ENCODE results near the gene GPHN.
"Not testable (repeated sequence)": the region's sequence is repeated elsewhere in the genome, so short reads cannot be mapped to it uniquely, and the experiment has no call there.

GPHN gene

DNA sequence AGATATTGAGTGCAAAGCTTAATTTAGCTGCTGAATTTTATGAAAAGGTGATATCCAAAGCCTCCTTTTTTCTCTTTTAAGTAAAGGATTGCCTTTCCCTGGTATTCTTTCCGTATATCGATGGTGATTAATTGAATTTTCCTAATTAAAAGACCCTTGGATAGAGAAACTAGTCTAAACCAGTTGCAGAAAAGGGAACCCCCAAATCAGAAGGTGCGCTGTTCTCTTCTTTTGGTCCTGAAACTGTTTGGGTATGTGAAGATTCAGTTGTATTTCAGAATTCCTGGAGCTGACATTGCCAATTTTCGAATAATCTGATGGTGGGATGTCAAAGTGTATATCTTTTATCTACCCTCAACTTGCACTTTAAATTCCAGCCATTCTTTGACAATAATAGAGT lies 1.9 kb downstream of the GPHN start:
- intact Hi-C loops (cut with micrococcal nuclease), result loop anchor here (5.0 kb wide), 1 partner anchor 732 kb away; the partner anchor contains the start of gene PALS1
- no peak overlapping the region for H3K27ac Mint-ChIP-seq
- peaks cover 21% of the 10 kb centered on the region for H3K4me1 Mint-ChIP-seq (ENCODE audit: low read depth)
- no peaks in the 10 kb centered on the region for H3K9me3 Mint-ChIP-seq
- H3K4me3 Mint-ChIP-seq, result peak overlapping the region; percentile 88
- peaks cover 22% of the 10 kb centered on the region for H3K27me3 Mint-ChIP-seq
- peaks cover 19% of the 10 kb centered on the region for H3K36me3 Mint-ChIP-seq (ENCODE audit: low read depth)

DNA sequence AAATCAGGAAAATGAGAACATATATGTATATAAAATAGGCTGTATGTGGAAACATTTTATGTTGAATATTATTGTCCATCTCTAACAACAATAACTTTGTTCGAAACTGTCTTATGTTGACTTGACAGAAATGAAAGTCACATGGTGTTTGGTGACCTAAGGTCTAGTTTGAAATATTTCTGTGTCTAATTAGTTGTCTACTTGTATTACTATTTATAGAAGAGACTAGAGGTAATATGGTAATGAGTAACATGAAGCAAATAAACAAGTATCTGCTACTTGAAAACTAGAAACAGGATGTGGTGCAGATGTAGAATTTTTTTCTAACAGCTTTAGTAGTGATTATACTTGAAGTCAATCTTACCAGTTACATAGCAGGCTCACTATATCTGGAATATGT lies 3.9 kb downstream of the GPHN start:
- Mint-ChIP-seq H3K27me3 (peaks cover 22% of the 10 kb centered on the region), H3K9me3 (no peaks in the 10 kb centered on the region), H3K4me1 (ENCODE audit: low read depth) (peaks cover 26% of the 10 kb centered on the region), H3K27ac (no peak overlapping the region), H3K36me3 (ENCODE audit: low read depth) (peaks cover 19% of the 10 kb centered on the region), H3K4me3 (no peak overlapping the region)
- intact Hi-C loops (cut with micrococcal nuclease), result no loop called here

DNA sequence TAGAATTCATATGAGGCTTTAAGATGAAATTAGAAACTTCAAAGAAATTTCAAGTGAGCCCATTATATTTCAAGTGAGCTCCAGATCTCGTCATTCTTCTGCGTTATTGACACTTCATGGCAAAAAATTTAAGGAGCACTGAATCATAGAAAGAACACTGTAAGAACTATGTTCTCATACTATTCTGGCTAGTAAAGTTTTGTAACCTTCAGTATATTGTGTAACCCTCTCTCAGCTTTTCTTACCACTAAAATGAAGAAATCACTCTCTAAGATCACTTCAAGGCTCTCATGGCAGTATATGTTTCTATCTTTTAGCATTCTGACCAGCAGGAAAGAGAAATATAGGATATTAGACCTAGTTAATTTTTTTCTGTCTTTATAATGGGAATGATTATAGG lies 6.3 kb downstream of the GPHN start:
- intact Hi-C loops (cut with micrococcal nuclease), result no loop called here
- Mint-ChIP-seq H3K27me3 (peaks cover 17% of the 10 kb centered on the region), H3K36me3 (ENCODE audit: low read depth) (no peaks in the 10 kb centered on the region), H3K4me1 (ENCODE audit: low read depth) (peaks cover 21% of the 10 kb centered on the region), H3K27ac (no peak overlapping the region), H3K4me3 (no peak overlapping the region), H3K9me3 (no peaks in the 10 kb centered on the region)

DNA sequence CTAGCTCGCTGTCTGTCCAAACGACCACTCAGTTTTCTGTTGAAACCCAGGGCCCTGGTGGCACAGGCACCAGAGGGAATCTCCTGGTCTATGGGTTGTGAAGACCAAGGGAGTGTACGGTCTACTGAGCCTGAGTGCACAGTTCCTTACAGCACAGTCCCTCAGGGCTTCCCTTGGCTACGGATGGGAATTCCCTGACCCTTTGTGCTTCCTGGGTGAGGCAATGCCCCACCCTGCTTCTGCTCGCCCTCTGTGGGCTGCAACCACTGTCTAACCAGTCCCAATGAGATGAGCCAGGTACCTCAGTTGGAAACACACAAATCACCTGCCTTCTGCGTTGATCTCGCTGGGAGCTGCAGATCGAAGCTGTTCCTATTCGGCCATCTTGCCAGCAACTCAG lies 22.6 kb downstream of the GPHN start:
- intact Hi-C loops (cut with micrococcal nuclease), result no loop called here
- Mint-ChIP-seq H3K27ac (no peak overlapping the region), H3K36me3 (ENCODE audit: low read depth) (no peaks in the 10 kb centered on the region), H3K4me3 (no peak overlapping the region), H3K27me3 (no peaks in the 10 kb centered on the region), H3K4me1 (ENCODE audit: low read depth) (peaks cover 14% of the 10 kb centered on the region), H3K9me3 (peaks cover 10% of the 10 kb centered on the region)

DNA sequence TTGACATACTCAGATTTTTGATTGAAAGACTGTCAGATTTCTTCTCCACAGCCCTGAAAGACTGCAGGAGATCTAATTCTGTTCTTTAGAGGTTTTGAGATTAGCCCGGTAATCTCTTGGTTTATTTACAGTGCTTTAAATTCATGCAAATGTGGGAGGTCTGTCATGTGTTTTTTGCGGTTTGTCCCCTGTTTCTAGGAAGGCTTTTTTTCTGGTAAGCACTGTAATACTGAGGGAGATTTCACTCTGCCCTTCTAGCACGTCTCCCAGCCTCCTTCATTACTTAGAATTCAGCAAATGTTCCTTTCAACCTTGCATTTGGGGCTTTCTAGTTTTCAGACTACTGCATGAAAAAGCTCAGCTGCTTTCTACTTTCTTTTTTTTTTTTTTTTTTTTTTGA lies 31.1 kb downstream of the GPHN start:
- no peak overlapping the region for H3K27ac Mint-ChIP-seq
- H3K36me3 Mint-ChIP-seq (ENCODE audit: low read depth), result no peaks in the 10 kb centered on the region
- intact Hi-C loops (cut with micrococcal nuclease), result no loop called here
- H3K4me1 Mint-ChIP-seq (ENCODE audit: low read depth), result no peaks in the 10 kb centered on the region
- H3K27me3 Mint-ChIP-seq, result no peaks in the 10 kb centered on the region
- H3K4me3 Mint-ChIP-seq, result no peak overlapping the region
- H3K9me3 Mint-ChIP-seq, result no peaks in the 10 kb centered on the region

DNA sequence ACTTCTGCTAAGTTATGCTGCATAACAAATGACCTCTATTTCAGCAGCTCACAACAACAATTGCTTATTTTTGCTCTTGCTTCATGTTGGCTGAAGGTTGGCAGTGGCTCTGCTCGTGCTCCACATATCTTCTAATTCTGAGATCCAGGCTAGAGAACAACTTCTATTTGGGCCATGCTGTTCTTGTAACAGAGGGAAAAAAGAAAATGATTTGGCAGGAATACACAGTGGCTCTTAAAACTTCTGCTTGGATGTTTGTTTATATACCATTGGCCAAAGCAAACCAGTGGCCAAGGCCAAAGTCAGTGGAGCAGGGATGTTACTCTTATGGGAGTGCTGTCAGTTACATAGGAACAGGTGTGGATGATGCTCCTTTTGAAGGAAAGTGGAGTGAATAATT lies 32.1 kb downstream of the GPHN start:
- Mint-ChIP-seq H3K27ac (no peak overlapping the region), H3K4me3 (no peak overlapping the region), H3K36me3 (ENCODE audit: low read depth) (no peaks in the 10 kb centered on the region), H3K4me1 (ENCODE audit: low read depth) (no peaks in the 10 kb centered on the region), H3K9me3 (no peaks in the 10 kb centered on the region), H3K27me3 (no peaks in the 10 kb centered on the region)
- intact Hi-C loops (cut with micrococcal nuclease), result no loop called here

DNA sequence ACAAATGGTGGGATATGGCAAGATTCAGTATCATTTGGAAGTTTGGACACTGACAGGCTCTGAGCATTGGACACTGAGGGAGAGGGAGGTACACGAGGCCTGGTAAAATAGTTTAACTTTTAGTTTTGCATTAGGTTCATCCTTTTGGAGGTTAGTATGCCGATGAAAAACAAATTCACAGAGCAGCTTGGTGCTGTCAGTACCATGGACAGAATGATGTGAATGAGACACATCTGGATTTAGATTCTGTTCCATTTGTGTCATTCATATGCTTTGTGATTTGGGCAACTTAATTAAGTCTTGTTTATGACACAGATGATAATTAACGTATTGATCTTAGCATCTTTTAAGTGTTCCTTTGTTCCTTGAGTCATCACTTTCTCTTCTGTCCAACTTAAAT lies 33.7 kb downstream of the GPHN start:
- Mint-ChIP-seq H3K4me3 (no peak overlapping the region), H3K4me1 (ENCODE audit: low read depth) (no peaks in the 10 kb centered on the region), H3K27me3 (no peaks in the 10 kb centered on the region), H3K27ac (no peak overlapping the region), H3K36me3 (ENCODE audit: low read depth) (peaks cover 5% of the 10 kb centered on the region), H3K9me3 (no peaks in the 10 kb centered on the region)
- intact Hi-C loops (cut with micrococcal nuclease), result no loop called here

DNA sequence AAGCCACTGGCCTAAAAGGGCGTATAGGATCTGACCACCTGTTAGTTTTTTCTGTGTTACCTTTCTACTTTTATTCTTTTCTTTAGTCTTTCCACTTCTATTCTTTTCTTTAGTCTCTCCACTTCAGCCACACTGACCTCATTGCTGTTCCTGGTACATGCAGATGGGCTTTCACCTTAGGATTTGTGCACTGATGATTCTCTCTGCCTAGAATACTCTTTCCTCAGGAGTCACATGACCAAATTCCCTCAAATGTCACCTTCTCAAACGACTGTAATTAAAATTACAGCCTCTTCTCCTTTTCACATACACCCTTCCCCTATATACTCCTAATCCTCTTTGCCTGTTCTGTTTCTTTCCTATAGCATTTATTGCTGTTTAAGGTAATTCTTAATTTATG lies 36.0 kb downstream of the GPHN start:
- Mint-ChIP-seq H3K9me3 (no peaks in the 10 kb centered on the region), H3K36me3 (ENCODE audit: low read depth) (peaks cover 5% of the 10 kb centered on the region), H3K4me1 (ENCODE audit: low read depth) (no peaks in the 10 kb centered on the region), H3K4me3 (no peak overlapping the region), H3K27ac (no peak overlapping the region), H3K27me3 (no peaks in the 10 kb centered on the region)
- intact Hi-C loops (cut with micrococcal nuclease), result no loop called here

DNA sequence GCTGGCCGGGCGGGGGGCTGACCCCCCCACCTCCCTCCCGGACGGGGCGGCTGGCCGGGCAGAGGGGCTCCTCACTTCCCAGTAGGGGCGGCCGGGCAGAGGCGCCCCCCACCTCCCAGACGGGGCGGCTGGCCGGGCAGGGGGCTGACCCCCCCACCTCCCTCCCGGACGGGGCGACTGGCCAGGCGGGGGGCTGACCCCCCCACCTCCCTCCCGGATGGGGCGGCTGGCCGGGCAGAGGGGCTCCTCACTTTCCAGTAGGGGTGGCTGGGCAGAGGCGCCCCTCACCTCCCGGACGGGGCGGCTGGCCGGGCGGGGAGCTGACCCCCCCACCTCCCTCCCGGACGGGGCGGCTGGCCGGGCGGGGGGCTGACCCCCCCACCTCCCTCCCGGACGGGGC lies 37.2 kb downstream of the GPHN start:
- H3K9me3 Mint-ChIP-seq; H3K27ac Mint-ChIP-seq; H3K4me3 Mint-ChIP-seq; intact Hi-C loops (cut with micrococcal nuclease); H3K4me1 Mint-ChIP-seq (ENCODE audit: low read depth); H3K36me3 Mint-ChIP-seq (ENCODE audit: low read depth); H3K27me3 Mint-ChIP-seq: not testable (repeated sequence)

DNA sequence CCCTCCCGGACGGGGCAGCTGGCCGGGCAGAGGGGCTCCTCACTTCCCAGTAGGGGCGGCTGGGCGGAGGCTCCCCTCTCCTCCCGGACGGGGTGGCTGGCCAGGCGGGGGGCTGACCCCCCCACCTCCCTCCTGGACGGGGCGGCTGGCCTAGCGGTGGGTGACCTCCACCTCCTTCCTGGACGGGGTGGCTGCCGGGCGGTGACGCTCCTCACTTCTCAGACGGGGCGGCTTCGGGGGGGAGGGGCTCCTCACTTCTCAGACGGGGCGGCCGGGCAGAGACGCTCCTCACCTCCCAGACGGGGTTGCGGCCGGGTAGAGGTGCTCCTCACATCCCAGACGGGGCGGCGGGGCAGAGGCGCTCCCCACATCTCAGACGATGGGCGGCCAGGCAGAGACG lies 37.8 kb downstream of the GPHN start:
- intact Hi-C loops (cut with micrococcal nuclease); H3K4me3 Mint-ChIP-seq; H3K27me3 Mint-ChIP-seq; H3K4me1 Mint-ChIP-seq (ENCODE audit: low read depth); H3K36me3 Mint-ChIP-seq (ENCODE audit: low read depth); H3K9me3 Mint-ChIP-seq; H3K27ac Mint-ChIP-seq: not testable (repeated sequence)

DNA sequence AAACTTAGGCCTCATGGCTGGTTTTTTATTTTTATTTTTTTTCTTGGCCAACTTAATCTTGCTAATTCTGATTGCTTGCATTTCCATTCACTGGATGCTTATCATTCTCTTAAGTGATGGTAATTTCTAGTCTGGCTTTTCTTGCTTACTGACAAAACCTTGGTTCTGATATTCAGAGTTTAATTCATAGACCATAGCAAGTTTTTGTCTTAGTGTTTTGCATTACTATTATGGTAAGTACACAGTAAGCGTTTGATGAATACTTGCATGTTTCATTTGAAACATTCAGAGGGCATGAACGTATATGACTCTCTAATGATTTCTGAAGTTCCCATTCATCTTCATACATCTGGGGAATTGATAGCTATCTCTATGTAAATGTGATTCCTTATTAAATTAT lies 55.8 kb downstream of the GPHN start:
- H3K4me3 Mint-ChIP-seq, result no peak overlapping the region
- H3K4me1 Mint-ChIP-seq (ENCODE audit: low read depth), result no peaks in the 10 kb centered on the region
- intact Hi-C loops (cut with micrococcal nuclease), result no loop called here
- no peaks in the 10 kb centered on the region for H3K27me3 Mint-ChIP-seq
- H3K9me3 Mint-ChIP-seq, result no peaks in the 10 kb centered on the region
- no peak overlapping the region for H3K27ac Mint-ChIP-seq
- no peaks in the 10 kb centered on the region for H3K36me3 Mint-ChIP-seq (ENCODE audit: low read depth)

DNA sequence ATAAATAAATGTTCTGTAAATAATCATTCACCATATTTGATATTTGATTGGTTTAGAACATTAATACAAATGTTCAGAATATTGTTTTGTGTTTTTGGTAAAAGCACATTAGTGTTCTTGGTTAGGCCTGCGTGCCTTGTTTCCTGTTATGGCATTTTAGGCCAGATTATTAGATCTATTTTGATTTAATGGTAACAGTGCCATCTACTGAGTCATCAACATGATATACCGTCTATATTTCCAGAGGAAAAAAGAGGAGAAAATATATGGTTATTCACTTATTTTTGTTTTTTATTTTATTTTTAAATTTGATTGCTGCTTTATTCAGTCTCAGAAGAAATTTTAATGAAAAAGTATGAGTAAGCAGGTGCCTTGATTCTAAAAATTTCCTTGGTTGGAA lies 60.3 kb downstream of the GPHN start:
- Mint-ChIP-seq H3K9me3 (peaks cover 12% of the 10 kb centered on the region), H3K4me3 (no peak overlapping the region), H3K27ac (no peak overlapping the region), H3K27me3 (no peaks in the 10 kb centered on the region), H3K36me3 (ENCODE audit: low read depth) (no peaks in the 10 kb centered on the region), H3K4me1 (ENCODE audit: low read depth) (peaks cover 9% of the 10 kb centered on the region)
- intact Hi-C loops (cut with micrococcal nuclease), result no loop called here

DNA sequence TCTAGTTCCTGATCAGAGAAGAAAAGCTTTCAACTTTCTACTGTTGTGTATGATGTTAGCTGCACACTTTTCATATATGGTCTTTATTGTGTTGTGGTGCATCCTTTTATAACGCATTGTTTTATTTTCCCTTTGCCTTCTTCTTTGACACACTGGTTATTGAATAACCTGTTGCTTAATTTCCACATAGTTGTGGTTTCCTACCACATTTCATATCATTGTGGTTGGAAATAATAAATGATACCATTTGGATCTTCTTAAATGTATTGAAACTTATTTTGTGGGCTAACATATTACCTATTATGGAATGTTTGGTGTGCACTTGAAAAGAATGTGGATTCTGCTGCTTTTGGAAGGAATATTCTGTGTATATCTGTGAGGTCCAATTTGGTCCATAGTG lies 64.9 kb downstream of the GPHN start:
- Mint-ChIP-seq H3K36me3 (ENCODE audit: low read depth) (no peaks in the 10 kb centered on the region), H3K9me3 (peaks cover 50% of the 10 kb centered on the region), H3K4me3 (no peak overlapping the region), H3K27ac (no peak overlapping the region), H3K4me1 (ENCODE audit: low read depth) (peaks cover 9% of the 10 kb centered on the region), H3K27me3 (no peaks in the 10 kb centered on the region)
- intact Hi-C loops (cut with micrococcal nuclease), result no loop called here

DNA sequence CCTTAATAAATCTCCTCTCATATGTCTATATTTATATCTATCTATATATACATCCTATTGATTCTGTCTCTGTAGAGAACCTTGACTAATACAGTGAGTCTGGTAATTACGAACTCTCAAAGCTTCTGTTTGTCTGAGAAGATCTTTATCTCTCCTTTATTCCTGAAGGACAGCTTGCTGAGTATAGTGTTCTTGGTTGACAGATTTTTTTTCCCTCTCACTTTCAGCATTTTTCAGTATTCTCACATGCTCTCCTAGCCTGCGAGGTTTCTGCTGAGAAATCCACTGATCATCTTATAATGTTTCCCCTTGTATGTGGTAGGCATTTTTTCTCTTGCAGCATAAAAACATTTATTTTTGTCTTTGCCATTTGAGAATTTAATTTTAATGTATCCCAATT lies 67.1 kb downstream of the GPHN start:
- intact Hi-C loops (cut with micrococcal nuclease), result no loop called here
- Mint-ChIP-seq H3K27ac (no peak overlapping the region), H3K4me3 (no peak overlapping the region), H3K36me3 (ENCODE audit: low read depth) (no peaks in the 10 kb centered on the region), H3K4me1 (ENCODE audit: low read depth) (peaks cover 9% of the 10 kb centered on the region), H3K9me3 (peaks cover 72% of the 10 kb centered on the region), H3K27me3 (no peaks in the 10 kb centered on the region)

DNA sequence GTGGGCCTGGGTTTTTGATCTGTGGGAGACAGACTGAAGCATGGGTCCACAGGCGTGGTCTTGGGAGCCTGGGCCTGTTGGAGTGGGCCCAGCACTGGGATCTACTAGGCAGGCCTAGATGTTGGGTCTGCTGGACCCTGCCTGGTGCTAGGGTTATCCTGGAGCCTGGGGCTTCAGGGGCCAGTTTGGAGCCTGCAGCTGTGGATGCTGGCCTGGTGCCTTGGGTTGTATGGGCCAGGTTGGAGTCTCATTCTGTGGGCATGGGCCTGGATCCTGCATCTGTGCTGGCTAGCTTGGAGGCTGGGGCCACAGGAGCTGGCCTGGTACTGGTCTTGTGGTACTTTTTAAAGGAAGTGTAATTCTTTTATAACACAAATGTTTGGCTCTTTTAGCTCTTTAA lies 68.0 kb downstream of the GPHN start:
- Mint-ChIP-seq H3K36me3 (ENCODE audit: low read depth) (no peaks in the 10 kb centered on the region), H3K9me3 (peaks cover 74% of the 10 kb centered on the region), H3K4me3 (no peak overlapping the region), H3K27me3 (no peaks in the 10 kb centered on the region), H3K4me1 (ENCODE audit: low read depth) (peaks cover 9% of the 10 kb centered on the region), H3K27ac (no peak overlapping the region)
- intact Hi-C loops (cut with micrococcal nuclease), result no loop called here

DNA sequence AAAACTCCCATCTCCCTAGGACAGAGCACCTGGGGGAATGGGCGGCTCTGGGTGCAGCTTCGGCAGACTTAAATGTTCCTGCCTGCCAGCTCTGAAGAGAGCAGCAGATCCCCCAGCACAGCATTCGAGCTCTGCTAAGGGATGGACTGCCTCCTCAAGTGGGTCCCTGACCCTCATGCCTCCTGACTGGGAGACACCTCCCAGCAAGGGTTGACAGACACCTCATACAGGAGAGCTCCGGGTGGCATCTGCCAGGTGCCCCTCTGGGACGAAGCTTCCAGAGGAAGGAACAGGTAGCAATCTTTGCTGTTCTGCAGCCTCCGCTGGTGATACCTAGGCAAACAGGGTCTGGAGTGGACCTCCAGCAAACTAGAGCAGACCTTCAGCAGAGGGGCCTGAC lies 79.8 kb downstream of the GPHN start:
- H3K27me3 Mint-ChIP-seq; H3K4me3 Mint-ChIP-seq; H3K4me1 Mint-ChIP-seq (ENCODE audit: low read depth); H3K36me3 Mint-ChIP-seq (ENCODE audit: low read depth); intact Hi-C loops (cut with micrococcal nuclease); H3K27ac Mint-ChIP-seq: not testable (repeated sequence)
- peaks cover 83% of the 10 kb centered on the region for H3K9me3 Mint-ChIP-seq

Data from dendritic cell treated with granulocyte-macrophage colony-stimulating factor and Interleukin-4, amounts not matched to agents 40 ng/mL and 50 ng/mL, for 4 days (primary cell).